LNCAP (cell line): ENCODE measurements around the gene USP7.

ENCODE experiments used
- CTCF ChIP-seq: fragments of 450-650 bp; IDR thresholded peaks from 2 replicates; pipeline ENCODE4 v1.5.1; 2017; ENCODE audit warnings: mild to moderate bottlenecking

Gene USP7

GRCh38 chr16:8854298-8854948, 109.3 kb downstream of the USP7 start:
- no peak for TF ChIP-seq CTCF

- TF ChIP-seq CTCF, result no peak
Observed at GRCh38 chr16:8853611-8854010, 110.1 kb downstream of the USP7 start.

- TF ChIP-seq CTCF, result no peak
Observed at GRCh38 chr16:8853150-8853549, 110.6 kb downstream of the USP7 start.

GRCh38 chr16:8852534-8852933, 111.2 kb downstream of the USP7 start:
- TF ChIP-seq CTCF, result no peak

- no peak for TF ChIP-seq CTCF
Observed at GRCh38 chr16:8851761-8852403, 111.8 kb downstream of the USP7 start.

GRCh38 chr16:8850279-8850885, 113.3 kb downstream of the USP7 start:
- no peak for TF ChIP-seq CTCF

GRCh38 chr16:8849411-8850011, 114.2 kb downstream of the USP7 start:
- TF ChIP-seq CTCF, result no peak
